NCI-H146 treated with DMSO at 0.1 percent for 48 hours (cell line): ENCODE data around the gene COPS9.

Source experiments
- DNase-seq: peaks from one replicate; lab custom pipeline; 2025; ENCODE audit not compliant: unreplicated experiment; lab: John Stamatoyannopoulos, UW

COPS9 gene

GRCh38 chr2:240137596-240138253, 1.6 kb upstream of the COPS9 start:
- no peak for DNase-seq

GRCh38 chr2:240136671-240137292, 677 bp upstream of the COPS9 start:
- DNase-seq: no peak

- no peak for DNase-seq
Observed at GRCh38 chr2:240135706-240136012, 446 bp downstream of the COPS9 start.

GRCh38 chr2:240134956-240135520, 1.1 kb downstream of the COPS9 start:
- DNase-seq: no peak

- no peak for DNase-seq
Observed at GRCh38 chr2:240134466-240134865, 1.6 kb downstream of the COPS9 start.

- no peak for DNase-seq
Observed at GRCh38 chr2:240133401-240133800, 2.7 kb downstream of the COPS9 start.

GRCh38 chr2:240132651-240132980, 3.5 kb downstream of the COPS9 start:
- DNase-seq: no peak

- DNase-seq: no peak
Observed at GRCh38 chr2:240131941-240132650, 4.0 kb downstream of the COPS9 start.

- no peak for DNase-seq
Observed at GRCh38 chr2:240131296-240131695, 4.8 kb downstream of the COPS9 start.

- no peak for DNase-seq
Observed at GRCh38 chr2:240130393-240131195, 5.5 kb downstream of the COPS9 start.

GRCh38 chr2:240129731-240130392, 6.2 kb downstream of the COPS9 start:
- DNase-seq: no peak

GRCh38 chr2:240129311-240129710, 6.8 kb downstream of the COPS9 start:
- no peak for DNase-seq

GRCh38 chr2:240128608-240129145, 7.4 kb downstream of the COPS9 start:
- DNase-seq: no peak

- DNase-seq: no peak
Observed at GRCh38 chr2:240127911-240128607, 8.0 kb downstream of the COPS9 start.

- DNase-seq: no peak
Observed at GRCh38 chr2:240127191-240127750, 8.8 kb downstream of the COPS9 start.

GRCh38 chr2:240126731-240127130, 9.4 kb downstream of the COPS9 start:
- DNase-seq: no peak

- no peak for DNase-seq
Observed at GRCh38 chr2:240125742-240126141, 10.4 kb downstream of the COPS9 start.

- DNase-seq: no peak
Observed at GRCh38 chr2:240124651-240125030, 11.5 kb downstream of the COPS9 start.

- DNase-seq: no peak
Observed at GRCh38 chr2:240123821-240124650, 12.1 kb downstream of the COPS9 start.
